Middle frontal gyrus (tissue), 1 donor: Measurements from ENCODE around the gene SELENOO.

Source experiments
- DNase-seq: peaks from one replicate; pipeline ENCODE4 v3.0.0-alpha.2; 2015; ENCODE audit warnings: low spot score; ENCODE audit errors: extremely low spot score

The SELENOO gene

GRCh38 chr22:50252082-50253045 lies 51.6 kb downstream of the SELENOO start:
- DNase-seq: no peak

- DNase-seq: no peak
Observed at GRCh38 chr22:50253046-50253915, 52.5 kb downstream of the SELENOO start.

- no peak for DNase-seq
Observed at GRCh38 chr22:50253941-50254340, 53.1 kb downstream of the SELENOO start.

- no peak for DNase-seq
Observed at GRCh38 chr22:50255099-50255498, 54.3 kb downstream of the SELENOO start.

GRCh38 chr22:50255607-50256006 lies 54.8 kb downstream of the SELENOO start:
- DNase-seq: no peak

GRCh38 chr22:50256258-50256862 lies 55.5 kb downstream of the SELENOO start:
- DNase-seq: no peak

- DNase-seq: no peak
Observed at GRCh38 chr22:50257041-50257440, 56.2 kb downstream of the SELENOO start.

- no peak for DNase-seq
Observed at GRCh38 chr22:50257451-50258360, 56.9 kb downstream of the SELENOO start.

- DNase-seq: no peak
Observed at GRCh38 chr22:50258361-50259292, 57.8 kb downstream of the SELENOO start.

GRCh38 chr22:50259302-50259701 lies 58.5 kb downstream of the SELENOO start:
- no peak for DNase-seq

GRCh38 chr22:50260434-50260800 lies 59.6 kb downstream of the SELENOO start:
- DNase-seq: no peak

GRCh38 chr22:50260801-50261614 lies 60.2 kb downstream of the SELENOO start:
- peak; percentile 65 for DNase-seq

GRCh38 chr22:50261615-50262459 lies 61.0 kb downstream of the SELENOO start, which contains the start of gene MAPK12:
TSS of gene MAPK12 (minus strand) at chr22:50261683. CDS start at chr22:50261509, 174 bp downstream.
- no peak for DNase-seq

GRCh38 chr22:50262460-50262911 lies 61.7 kb downstream of the SELENOO start:
- DNase-seq: no peak

GRCh38 chr22:50262973-50263617 lies 62.3 kb downstream of the SELENOO start:
- no peak for DNase-seq

- DNase-seq: no peak
Observed at GRCh38 chr22:50264104-50264745, 63.4 kb downstream of the SELENOO start.
